GM23248 (cell line): Measurements from ENCODE around the gene CCDC138. TPM values are rescaled to one million over a fixed set of nuclear protein-coding genes. Genes with fewer than 3 reads are reported as not detected.

ENCODE experiments used
- DNase-seq: peaks from one replicate; pipeline ENCODE4 v3.0.0-alpha.2; 2015
- H2AFZ ChIP-seq: fragments of 200-600 bp; sonication (generic); 2 replicates; pipeline ENCODE4 v1.6.1; 2016; ENCODE audit warnings: antibody characterized with exemption
- H3F3A ChIP-seq: fragments of 200-600 bp; sonication (generic); 2 replicates; pipeline ENCODE4 v1.6.1; 2016; ENCODE audit warnings: mild to moderate bottlenecking, antibody characterized with exemption, mixed run types; ENCODE audit not compliant: insufficient read depth
- H3K27ac ChIP-seq: fragments of 200-600 bp; sonication (generic); 2 replicates; pipeline ENCODE4 v1.5.1; 2016; ENCODE audit warnings: mild to moderate bottlenecking
- H3K27me3 ChIP-seq: fragments of 200-600 bp; sonication (generic); replicated peaks from 2 replicates; pipeline ENCODE4 v1.6.1; 2016; ENCODE audit warnings: mild to moderate bottlenecking; ENCODE audit not compliant: insufficient read depth
- H3K36me3 ChIP-seq: fragments of 200-600 bp; sonication (generic); 2 replicates; pipeline ENCODE4 v1.6.1; 2016; ENCODE audit warnings: low read depth, mild to moderate bottlenecking
- H3K4me1 ChIP-seq: fragments of 200-600 bp; sonication (generic); 2 replicates; pipeline ENCODE4 v1.6.1; 2016; ENCODE audit warnings: mild to moderate bottlenecking; ENCODE audit not compliant: insufficient read depth
- H3K4me2 ChIP-seq: fragments of 200-600 bp; sonication (generic); one replicate; pipeline ENCODE4 v1.6.1; 2016; ENCODE audit warnings: mild to moderate bottlenecking; ENCODE audit not compliant: unreplicated experiment
- H3K4me3 ChIP-seq: fragments of 200-600 bp; sonication (generic); 2 replicates; pipeline ENCODE4 v1.5.1; 2016; ENCODE audit warnings: mild to moderate bottlenecking
- H3K79me2 ChIP-seq: fragments of 200-600 bp; sonication (generic); 2 replicates; pipeline ENCODE4 v1.6.1; 2016; ENCODE audit warnings: mild to moderate bottlenecking; ENCODE audit not compliant: insufficient read depth
- H3K9ac ChIP-seq: fragments of 200-600 bp; sonication (generic); 2 replicates; pipeline ENCODE4 v1.6.1; 2016; ENCODE audit warnings: mild to moderate bottlenecking
- H3K9me2 ChIP-seq: fragments of 200-600 bp; sonication (generic); 2 replicates; pipeline ENCODE4 v1.6.1; 2016; ENCODE audit warnings: mixed run types, mild to moderate bottlenecking, moderate library complexity; ENCODE audit not compliant: insufficient read depth
- H3K9me3 ChIP-seq: fragments of 200-600 bp; sonication (generic); one replicate; pipeline ENCODE4 v1.6.1; 2017; ENCODE audit warnings: low read depth
- H4K20me1 ChIP-seq: fragments of 200-600 bp; sonication (generic); 2 replicates; pipeline ENCODE4 v1.6.0; 2016; ENCODE audit not compliant: insufficient read depth
- EZH2 ChIP-seq: fragments of 200-600 bp; sonication (generic); IDR thresholded peaks from 2 replicates; pipeline ENCODE4 v1.6.1; 2018; ENCODE audit warnings: antibody characterized with exemption, mild to moderate bottlenecking; ENCODE audit not compliant: insufficient read depth, poor library complexity, severe bottlenecking
- EZH2phosphoT487 ChIP-seq: fragments of 200-600 bp; sonication (generic); IDR thresholded peaks from 2 replicates; pipeline ENCODE4 v1.6.1; 2018; ENCODE audit warnings: antibody characterized with exemption, moderate library complexity, mild to moderate bottlenecking, low read depth; ENCODE audit not compliant: insufficient read depth
- WGBS, 2 experiments: methylation state at CpG; one replicate each; pipeline ENCODE4 v1.1.6; 2015 to 2017; ENCODE audit warnings: low lambda C conversion rate in 2 of 2, low coverage in 1 of 2; ENCODE audit errors: missing lambda C conversion rate in 2 of 2; 5-methylcytosine and 5-hydroxymethylcytosine counted together
- in situ Hi-C: fragments of 300-500 bp; cut with MboI; formaldehyde crosslinking; loops from 2 replicates; pipeline ENCODE4 v1.15.0; 2020
- polyA plus RNA-seq: library from polyadenylated mRNA; unstranded; fragments of >200 nt; fragmentation: Nextera tagmentation; extraction: Ambion mirVana; gene quantifications from 2 replicates; pipeline ENCODE4 v1.2.1, GENCODE V29; 2016
- total RNA-seq: library from RNA; depleted of rRNA; stranded (reverse); fragments of >200 nt; shearing (Covaris generic); gene quantifications from 2 replicates; pipeline ENCODE4 v1.2.3, GENCODE V29; 2014

CCDC138 gene
- total and polyA plus RNA-seq, 2 experiments from 2014 or later = 3.2 to 4.1 TPM

DNA sequence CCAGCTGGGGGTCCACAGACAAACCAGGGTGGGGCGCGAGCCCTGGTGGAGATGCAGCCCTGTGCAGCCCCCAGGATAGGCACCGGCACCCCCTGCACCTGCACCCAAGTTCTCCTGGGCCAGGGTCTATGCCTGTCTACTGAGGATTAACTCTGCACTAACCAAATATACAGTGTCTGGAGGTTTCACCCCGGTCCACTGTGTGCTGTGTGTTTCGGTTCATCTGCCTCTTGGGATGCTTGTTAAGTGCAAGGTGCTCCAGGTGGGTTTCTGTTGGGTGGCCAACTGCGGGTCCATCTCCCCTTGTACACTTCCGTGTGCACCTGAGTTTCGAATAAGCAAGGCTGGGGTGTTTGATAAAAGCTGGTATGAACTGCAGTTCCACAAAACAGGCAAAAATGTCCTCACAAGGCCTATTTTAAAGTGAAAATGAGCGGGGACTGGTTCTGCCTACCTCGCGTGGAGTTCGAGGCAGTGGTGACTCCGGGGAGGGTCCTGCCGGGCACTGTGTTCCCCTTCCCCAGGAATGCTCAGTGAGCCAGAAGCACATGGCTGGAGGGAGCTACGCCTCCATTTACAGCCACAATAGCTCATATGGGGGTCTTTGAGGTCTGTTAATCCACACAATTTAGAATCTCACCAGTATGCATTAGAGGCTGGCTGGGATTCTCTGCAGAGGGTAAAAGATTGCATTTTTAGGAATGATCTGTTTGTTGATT, 131.7 kb downstream of the CCDC138 start:
- no peaks in the 10 kb centered on the region for H3K4me1 ChIP-seq
- H3K36me3 ChIP-seq = no peaks in the 10 kb centered on the region
- in situ Hi-C loops = no loop called here
- no peak overlapping the region for H3K27ac ChIP-seq
- peaks cover 25% of the 10 kb centered on the region for H3K27me3 ChIP-seq
- H3K9ac ChIP-seq = no peak overlapping the region
- no peaks in the 10 kb centered on the region for H4K20me1 ChIP-seq
- H3K4me3 ChIP-seq = no peak overlapping the region
- no peaks in the 10 kb centered on the region for H3K79me2 ChIP-seq
- H3K4me2 ChIP-seq = no peak overlapping the region
- WGBS, 2 experiments = 84 to 87% methylated on average over 15 of the region's 15 CpGs
- TF ChIP-seq EZH2phosphoT487 (no peak), EZH2 (no peak)
- no peaks in the 10 kb centered on the region for H3K9me3 ChIP-seq
- H3F3A ChIP-seq = no peaks in the 10 kb centered on the region
- no peaks in the 10 kb centered on the region for H3K9me2 ChIP-seq
- no peak overlapping the region for H2AFZ ChIP-seq
- DNase-seq = no peak

DNA sequence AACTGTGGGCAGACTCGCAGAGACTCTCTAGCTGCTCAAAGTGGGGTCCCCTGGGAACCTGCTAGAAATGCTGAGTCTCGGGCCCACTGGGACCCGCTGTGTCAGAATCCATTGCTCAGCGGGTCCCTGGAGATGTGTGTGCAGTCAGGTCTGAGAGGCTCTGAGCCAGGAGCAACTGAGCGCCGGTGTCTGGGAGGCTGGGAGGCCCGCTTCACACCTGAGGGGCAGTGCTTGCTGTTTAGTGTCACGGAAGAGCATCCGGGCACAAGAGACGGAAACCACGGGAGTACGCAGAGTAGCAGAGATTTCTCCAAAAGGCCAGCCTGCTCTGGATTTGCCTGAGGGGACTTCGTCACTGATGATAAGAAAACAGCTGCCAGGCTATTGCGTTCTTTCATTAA, 132.4 kb downstream of the CCDC138 start:
- H3K9ac ChIP-seq = no peak overlapping the region

DNA sequence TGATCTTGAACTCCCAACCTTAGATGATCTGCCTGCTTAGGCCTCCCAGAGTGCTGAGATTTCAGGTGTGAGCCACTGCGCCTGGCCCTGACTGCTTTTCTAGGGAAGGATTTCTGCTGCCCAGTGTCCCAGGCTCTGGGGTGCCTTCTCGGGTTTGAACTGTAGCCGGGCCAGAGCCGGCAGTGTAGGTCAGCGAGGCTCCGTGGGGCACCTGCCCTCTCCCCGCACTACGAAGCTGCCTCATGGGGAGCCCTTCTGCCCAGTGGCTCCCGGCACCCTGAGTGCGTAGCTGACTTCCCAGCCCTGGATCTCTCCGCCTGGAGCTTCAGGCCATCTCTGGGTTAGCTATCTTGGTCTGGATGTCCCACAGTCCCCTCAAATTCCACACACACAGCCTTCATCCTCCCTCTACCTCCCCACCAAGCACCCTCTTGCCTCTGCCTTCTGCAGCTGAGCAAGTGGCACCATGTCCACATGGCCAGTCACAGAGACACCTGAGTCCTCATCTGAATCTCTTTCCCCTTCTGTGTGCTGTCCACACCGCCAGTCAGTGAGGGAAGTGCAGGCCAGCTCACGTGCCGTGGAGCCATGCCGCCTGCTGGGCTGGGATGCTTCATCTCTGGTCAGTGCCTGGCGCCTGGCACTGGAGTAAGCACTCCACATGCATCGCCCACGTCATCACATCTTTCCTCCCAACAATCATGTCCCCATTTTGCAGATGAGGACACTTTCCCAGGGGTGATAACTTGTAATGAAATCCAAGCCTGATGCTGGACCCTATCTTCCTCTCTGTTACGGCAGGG, 133.2 kb downstream of the CCDC138 start:
- Histone ChIP-seq H4K20me1 (no peaks in the 10 kb centered on the region), H3K27me3 (peaks cover 30% of the 10 kb centered on the region), H3K4me3 (no peak overlapping the region), H3K4me1 (no peaks in the 10 kb centered on the region), H3K79me2 (no peaks in the 10 kb centered on the region), H3K27ac (no peak overlapping the region), H3F3A (no peaks in the 10 kb centered on the region), H3K36me3 (no peaks in the 10 kb centered on the region), H2AFZ (no peak overlapping the region), H3K4me2 (no peak overlapping the region), H3K9me3 (no peaks in the 10 kb centered on the region), H3K9me2 (no peaks in the 10 kb centered on the region), H3K9ac (no peak overlapping the region)
- TF ChIP-seq EZH2 (no peak), EZH2phosphoT487 (no peak)
- DNase-seq = no peak
- 75 to 77% methylated on average over 19 of the region's 19 CpGs for WGBS, 2 experiments
- in situ Hi-C loops = loop anchor here (10.0 kb wide), 1 partner anchor 585 kb away; no protein-coding TSS in a partner anchor

More for the DNA sequence above, 132.4 kb downstream of the CCDC138 start:
- no peak for DNase-seq
- Histone ChIP-seq H3K27me3 (peaks cover 24% of the 10 kb centered on the region), H3K36me3 (no peaks in the 10 kb centered on the region), H2AFZ (no peak overlapping the region), H3K4me3 (no peak overlapping the region), H3K79me2 (no peaks in the 10 kb centered on the region), H3F3A (no peaks in the 10 kb centered on the region), H3K4me2 (no peak overlapping the region), H3K27ac (no peak overlapping the region), H3K9me3 (no peaks in the 10 kb centered on the region), H4K20me1 (no peaks in the 10 kb centered on the region), H3K9me2 (no peaks in the 10 kb centered on the region), H3K4me1 (no peaks in the 10 kb centered on the region)
- TF ChIP-seq EZH2phosphoT487 (no peak), EZH2 (no peak)
- in situ Hi-C loops = no loop called here
- 83 to 86% methylated on average over 14 of the region's 14 CpGs for WGBS, 2 experiments

DNA sequence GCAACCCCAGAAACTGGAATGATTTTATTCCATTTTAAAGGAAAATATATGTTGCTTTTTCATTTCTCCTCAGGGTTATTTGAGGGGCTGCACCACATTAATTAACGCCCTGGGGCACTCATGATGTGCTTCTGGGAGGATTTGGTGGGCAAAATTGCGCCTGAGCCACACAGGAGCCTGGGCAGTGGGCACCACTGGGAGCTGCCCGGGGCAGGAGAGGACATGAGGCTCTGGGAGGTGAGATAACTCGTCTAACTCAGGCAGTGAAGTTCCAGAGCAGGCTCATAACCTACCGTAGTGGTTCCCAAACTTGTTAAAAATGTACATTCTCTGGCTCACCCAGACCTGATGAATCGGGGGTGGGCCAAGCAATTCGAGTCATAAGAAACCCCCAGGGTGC, 134.1 kb downstream of the CCDC138 start:
- Histone ChIP-seq H3K36me3 (no peaks in the 10 kb centered on the region), H3F3A (no peaks in the 10 kb centered on the region), H4K20me1 (no peaks in the 10 kb centered on the region), H3K4me2 (no peak overlapping the region), H3K4me3 (no peak overlapping the region), H3K27ac (no peak overlapping the region), H2AFZ (no peak overlapping the region), H3K9ac (no peak overlapping the region), H3K79me2 (no peaks in the 10 kb centered on the region), H3K9me2 (no peaks in the 10 kb centered on the region), H3K9me3 (no peaks in the 10 kb centered on the region), H3K4me1 (no peaks in the 10 kb centered on the region), H3K27me3 (peaks cover 36% of the 10 kb centered on the region)
- TF ChIP-seq EZH2phosphoT487 (no peak), EZH2 (no peak)
- 56 to 60% methylated on average over 7 of the region's 7 CpGs for WGBS, 2 experiments
- in situ Hi-C loops = loop anchor here (10.0 kb wide), 1 partner anchor 584 kb away; no protein-coding TSS in a partner anchor
- DNase-seq = no peak
